B cell (primary cell): Measurements from ENCODE around the gene OR2F1. TPM values are rescaled to one million over a fixed set of nuclear protein-coding genes. Genes with fewer than 3 reads are reported as not detected.

Experiments
- ATAC-seq: fragments of 200-7000 bp; cut with Tn5 transposase; one replicate; pipeline ENCODE4 v1.10.0; 2021; ENCODE audit warnings: low read depth, mild to moderate bottlenecking, moderate number of reproducible peaks, moderate library complexity
- CTCF ChIA-PET: fragments of 350-600 bp; sonication (Branson Sonifier 250); formaldehyde crosslinking; loops from one replicate; lab custom pipeline; 2021; ENCODE audit warnings: antibody characterized with exemption, inconsistent platforms; lab: Charles Lee
- POLR2A ChIA-PET: fragments of 350-600 bp; sonication (Branson Sonifier 250); formaldehyde crosslinking; loops from one replicate; lab custom pipeline; 2021; ENCODE audit warnings: antibody characterized with exemption; lab: Charles Lee
- DNase-seq: peaks from one replicate; pipeline ENCODE4 v3.0.0; 2013
- H2AFZ ChIP-seq: 2 replicates; pipeline ENCODE4 v1.6.1; 2012; ENCODE audit warnings: mild to moderate bottlenecking, low read depth, low read length; ENCODE audit not compliant: insufficient read depth, poor library complexity, severe bottlenecking
- H3K27ac ChIP-seq, 2 donors: 1 replicate in 1 of 2; 2 replicates in 1 of 2; pipeline ENCODE4 v1.5.1; 2012 to 2013; ENCODE audit warnings: low read length in 2 of 2, mild to moderate bottlenecking in 2 of 2, moderate library complexity in 1 of 2
- H3K27me3 ChIP-seq, 4 experiments: fragments of 200-600 bp in 1 of 4; sonication (generic) in 1 of 4; replicated peaks in 1 of 4; 1 replicate in 2 of 4; 2 replicates in 2 of 4; pipeline versions ENCODE4 v1.6.1 to v1.7.0; 2013 to 2016; ENCODE audit warnings: low read length in 3 of 4, mild to moderate bottlenecking in 2 of 4, mixed read lengths in 1 of 4, moderate library complexity in 1 of 4; ENCODE audit not compliant: insufficient read depth in 4 of 4, control insufficient read depth in 3 of 4; ENCODE audit errors: control extremely low read depth in 1 of 4
- H3K36me3 ChIP-seq, 2 experiments: replicated peaks in 1 of 2; 1 replicate in 1 of 2; 2 replicates in 1 of 2; pipeline versions ENCODE4 v1.6.1 to v1.7.1; 2013; ENCODE audit warnings: low read length in 1 of 2; ENCODE audit not compliant: insufficient read depth in 2 of 2, control insufficient read depth in 1 of 2; ENCODE audit errors: control extremely low read depth in 1 of 2, extremely low read depth in 1 of 2
- H3K4me1 ChIP-seq, 2 donors: fragments of 200-600 bp in 1 of 2; sonication (generic) in 1 of 2; 1 replicate in 1 of 2; 2 replicates in 1 of 2; pipeline versions ENCODE4 v1.5.1 to v1.6.1; 2013 to 2017; ENCODE audit warnings: low read length in 2 of 2; ENCODE audit not compliant: control insufficient read depth in 2 of 2, insufficient read depth in 2 of 2
- H3K4me2 ChIP-seq: replicated peaks from 2 replicates; pipeline ENCODE3; 2012; ENCODE audit warnings: mild to moderate bottlenecking, low read depth, low read length; ENCODE audit not compliant: poor library complexity, severe bottlenecking
- H3K4me3 ChIP-seq, 5 experiments: fragments of 200-600 bp in 1 of 5; sonication (generic) in 1 of 5; 1 replicate in 3 of 5; 2 replicates in 2 of 5; pipeline versions ENCODE4 v1.5.1 to v1.7.0; 2011 to 2016; ENCODE audit warnings: low read length in 4 of 5, mild to moderate bottlenecking in 4 of 5, low read depth in 2 of 5, control low read depth in 1 of 5, moderate library complexity in 1 of 5; ENCODE audit not compliant: insufficient read depth in 1 of 5; ENCODE audit errors: control extremely low read depth in 1 of 5, extremely low read depth in 1 of 5
- H3K79me2 ChIP-seq: fragments of 200-600 bp; sonication (generic); one replicate; pipeline ENCODE4 v1.6.0; 2016; ENCODE audit warnings: low read length; ENCODE audit not compliant: control insufficient read depth, insufficient read depth
- H3K9ac ChIP-seq: fragments of 200-600 bp; sonication (generic); 2 replicates; pipeline ENCODE4 v1.6.1; 2017; ENCODE audit warnings: mild to moderate bottlenecking, low read length, moderate library complexity
- H3K9me3 ChIP-seq, 3 donors: one replicate each; pipeline versions ENCODE4 v1.6.1 to v1.7.1; 2013; ENCODE audit warnings: low read length in 2 of 3; ENCODE audit not compliant: control insufficient read depth in 2 of 3, insufficient read depth in 1 of 3; ENCODE audit errors: control extremely low read depth in 1 of 3
- H4K20me1 ChIP-seq: 2 replicates; pipeline ENCODE4 v1.6.0; 2012; ENCODE audit warnings: mild to moderate bottlenecking, low read length; ENCODE audit not compliant: insufficient read depth, control insufficient read depth, poor library complexity, severe bottlenecking
- H3K27ac Mint-ChIP-seq: one replicate; pipeline ENCODE4 v1.8.0; 2021; ENCODE audit warnings: mixed read lengths
- H3K27me3 Mint-ChIP-seq: one replicate; pipeline ENCODE4 v1.8.0; 2021; ENCODE audit warnings: mixed read lengths
- H3K4me1 Mint-ChIP-seq: one replicate; pipeline ENCODE4 v1.8.0; 2021; ENCODE audit warnings: mixed read lengths
- H3K4me3 Mint-ChIP-seq: one replicate; pipeline ENCODE4 v1.8.0; 2021; ENCODE audit warnings: mixed read lengths
- H3K9me3 Mint-ChIP-seq: one replicate; pipeline ENCODE4 v1.8.0; 2022; ENCODE audit warnings: mixed read lengths; ENCODE audit not compliant: insufficient read depth
- EZH2 ChIP-seq: IDR thresholded peaks from 2 replicates; pipeline ENCODE4 v1.6.1; 2012; ENCODE audit warnings: borderline replicate concordance, low read depth, mild to moderate bottlenecking, moderate library complexity, low read length; ENCODE audit not compliant: insufficient read depth, poor library complexity, severe bottlenecking
- WGBS: methylation state at CpG from one replicate; pipeline ENCODE4 v1.1.5; 2013; ENCODE audit warnings: missing lambda C conversion rate; ENCODE audit not compliant: insufficient coverage; 5-methylcytosine and 5-hydroxymethylcytosine counted together
- intact Hi-C: fragments of 100-400 bp; cut with micrococcal nuclease; formaldehyde crosslinking; loops from one replicate; pipeline ENCODE4 v1.10.0; 2022
- polyA plus RNA-seq: library from polyadenylated mRNA; depleted of rRNA; stranded (reverse); fragments of >200 nt; gene quantifications from 2 replicates; pipeline ENCODE4 v1.2.3, GENCODE V29; 2012
- total RNA-seq, 2 donors: library from RNA; stranded (reverse); fragments of 120-200 nt in 1 of 2; gene quantifications; 1 replicate in 1 of 2; 2 replicates in 1 of 2; pipeline versions ENCODE4 v1.2.3 to v1.2.4, GENCODE V29; 2013 to 2022
- TF ChIP-seq, protein P1 (sequence below): fragments of 200-600 bp; IDR thresholded peaks from one replicate; pipeline ENCODE4 v1.8.0; 2022; ENCODE audit warnings: antibody characterized with exemption, mild to moderate bottlenecking

The OR2F1 gene
- total and polyA plus RNA-seq, 2 donors (not counting 1 experiment from before 2014, with no cell fraction given), result not detected

DNA sequence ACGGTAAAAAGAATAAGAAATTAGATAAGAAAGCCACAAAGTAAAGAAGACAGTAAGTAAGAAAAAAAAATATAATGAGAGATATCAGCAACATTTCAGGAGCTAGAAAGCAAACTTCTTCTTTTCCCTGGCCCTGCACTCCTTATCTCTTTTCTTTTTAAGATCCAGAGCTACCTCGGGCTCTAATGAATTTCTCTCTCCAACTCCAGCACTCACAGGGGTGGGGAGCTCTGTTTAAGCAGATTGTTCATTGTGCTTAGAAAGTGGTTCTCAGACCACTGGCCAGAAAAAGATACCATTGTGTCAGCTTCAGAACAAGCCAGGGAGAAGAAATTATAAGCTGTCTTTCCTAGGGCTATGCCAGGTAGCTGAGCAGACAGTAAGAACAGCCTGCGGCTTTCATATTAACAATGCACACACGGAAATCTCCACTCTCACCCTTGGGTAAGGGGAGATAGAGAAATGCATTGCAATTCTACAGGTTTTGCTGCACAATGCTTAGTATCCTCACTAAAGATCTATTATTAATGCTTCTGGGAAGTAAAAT, 19.3 kb downstream of the OR2F1 start:
- Mint-ChIP-seq H3K4me1 (no peaks in the 10 kb centered on the region), H3K4me3 (no peak overlapping the region), H3K27ac (no peak overlapping the region), H3K9me3 (no peaks in the 10 kb centered on the region), H3K27me3 (peaks cover 4% of the 10 kb centered on the region)
- H3K79me2 ChIP-seq, result no peaks in the 10 kb centered on the region
- no peaks in the 10 kb centered on the region for H3K9me3 ChIP-seq
- no CpG with 5 or more reads among the region's 4 CpGs for WGBS
- no peak overlapping the region for H3K9ac ChIP-seq
- H3K4me2 ChIP-seq, result no peak overlapping the region
- no peak overlapping the region for H3K4me3 ChIP-seq
- H2AFZ ChIP-seq, result no peak overlapping the region
- H3K36me3 ChIP-seq, result no peaks in the 10 kb centered on the region
- ChIA-PET POLR2A (interaction anchor here (0.6 kb wide), 1 partner anchor 888 kb away, joined by 6 read pairs; no protein-coding TSS in a partner anchor), CTCF (no interaction called here)
- H3K27ac ChIP-seq, result no peak overlapping the region
- H4K20me1 ChIP-seq, result no peaks in the 10 kb centered on the region
- DNase-seq (no peak), ATAC-seq (no peak)
- H3K27me3 ChIP-seq, result no peaks in the 10 kb centered on the region
- H3K4me1 ChIP-seq, result no peaks in the 10 kb centered on the region
- TF ChIP-seq, protein P1, sequence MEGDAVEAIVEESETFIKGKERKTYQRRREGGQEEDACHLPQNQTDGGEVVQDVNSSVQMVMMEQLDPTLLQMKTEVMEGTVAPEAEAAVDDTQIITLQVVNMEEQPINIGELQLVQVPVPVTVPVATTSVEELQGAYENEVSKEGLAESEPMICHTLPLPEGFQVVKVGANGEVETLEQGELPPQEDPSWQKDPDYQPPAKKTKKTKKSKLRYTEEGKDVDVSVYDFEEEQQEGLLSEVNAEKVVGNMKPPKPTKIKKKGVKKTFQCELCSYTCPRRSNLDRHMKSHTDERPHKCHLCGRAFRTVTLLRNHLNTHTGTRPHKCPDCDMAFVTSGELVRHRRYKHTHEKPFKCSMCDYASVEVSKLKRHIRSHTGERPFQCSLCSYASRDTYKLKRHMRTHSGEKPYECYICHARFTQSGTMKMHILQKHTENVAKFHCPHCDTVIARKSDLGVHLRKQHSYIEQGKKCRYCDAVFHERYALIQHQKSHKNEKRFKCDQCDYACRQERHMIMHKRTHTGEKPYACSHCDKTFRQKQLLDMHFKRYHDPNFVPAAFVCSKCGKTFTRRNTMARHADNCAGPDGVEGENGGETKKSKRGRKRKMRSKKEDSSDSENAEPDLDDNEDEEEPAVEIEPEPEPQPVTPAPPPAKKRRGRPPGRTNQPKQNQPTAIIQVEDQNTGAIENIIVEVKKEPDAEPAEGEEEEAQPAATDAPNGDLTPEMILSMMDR, result no peak
- no peak for TF ChIP-seq EZH2
- intact Hi-C loops, result no loop called here

DNA sequence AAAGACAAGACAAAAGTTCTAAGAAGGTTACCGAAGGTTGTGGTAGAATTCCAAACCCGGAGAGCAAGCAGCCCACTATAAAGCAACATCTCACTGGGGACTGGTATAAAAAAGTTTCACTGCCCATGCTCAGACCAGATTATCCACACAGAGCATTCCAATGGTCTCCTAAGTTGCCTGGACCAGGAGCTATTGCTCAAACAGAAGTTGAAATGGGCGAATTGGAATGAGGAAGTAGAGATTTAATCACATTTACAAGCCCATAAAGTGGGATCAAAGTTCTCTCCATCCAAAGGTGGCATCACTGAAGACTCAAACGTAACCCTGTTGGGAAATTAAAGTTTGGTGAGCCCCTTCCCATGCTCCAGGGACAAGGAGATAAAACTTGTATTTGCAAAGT, 19.8 kb downstream of the OR2F1 start:
- H2AFZ ChIP-seq, result no peak overlapping the region
- WGBS, result no CpG with 5 or more reads among the region's 4 CpGs
- CTCF ChIA-PET, result no interaction called here

More for the DNA sequence above, 19.8 kb downstream of the OR2F1 start:
- no peak overlapping the region for H3K4me3 Mint-ChIP-seq
- Histone ChIP-seq H4K20me1 (no peaks in the 10 kb centered on the region), H3K9ac (no peak overlapping the region), H3K4me3 (no peak overlapping the region), H3K4me2 (no peak overlapping the region), H3K9me3 (no peaks in the 10 kb centered on the region), H3K27ac (no peak overlapping the region), H3K27me3 (no peaks in the 10 kb centered on the region), H3K79me2 (no peaks in the 10 kb centered on the region), H3K4me1 (no peaks in the 10 kb centered on the region), H3K36me3 (no peaks in the 10 kb centered on the region)
- no peaks in the 10 kb centered on the region for H3K4me1 Mint-ChIP-seq
- DNase-seq (no peak), ATAC-seq (no peak)
- H3K9me3 Mint-ChIP-seq, result no peaks in the 10 kb centered on the region
- TF ChIP-seq, protein P1, result no peak
- TF ChIP-seq EZH2, result no peak
- intact Hi-C loops, result no loop called here
- peaks cover 4% of the 10 kb centered on the region for H3K27me3 Mint-ChIP-seq
- POLR2A ChIA-PET, result interaction anchor here (0.6 kb wide), 1 partner anchor 889 kb away, joined by 6 read pairs; no protein-coding TSS in a partner anchor
- no peak overlapping the region for H3K27ac Mint-ChIP-seq
